ENCODE measurements around the gene ENTHD1. TPM values are rescaled to one million over a fixed set of nuclear protein-coding genes. Genes with fewer than 3 reads are reported as not detected.

Gene ENTHD1
- total RNA-seq, 1 experiment from 2014 or later: not detected

DNA sequence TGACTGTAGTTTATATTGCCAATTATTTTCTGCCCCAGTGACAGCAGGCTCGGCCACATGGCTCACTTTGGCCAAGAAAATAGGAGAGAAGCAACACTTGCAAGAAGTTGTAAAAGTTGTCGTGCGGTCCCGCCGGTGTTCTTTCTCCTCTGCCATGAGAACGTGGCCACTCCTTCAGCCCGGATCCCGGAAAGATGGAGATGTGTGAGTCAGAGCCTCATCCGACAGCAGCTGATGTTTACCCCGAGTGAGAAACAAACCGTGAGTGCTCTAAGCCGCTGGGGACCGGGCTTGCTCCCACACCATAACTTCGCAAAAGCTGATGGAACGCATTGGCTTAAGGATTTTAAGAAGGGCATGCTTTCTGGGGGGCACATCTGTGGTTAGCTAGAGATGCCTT is 166.0 kb downstream of the ENTHD1 start:
- no peak overlapping the region for H4K5ac ChIP-seq (ENCODE audit: insufficient read length, low read depth, low read length)
- H3K9me3 Mint-ChIP-seq: no peaks in the 10 kb centered on the region
- H4K91ac ChIP-seq (ENCODE audit: insufficient read length, low read depth, low read length): no peak overlapping the region
- no peaks in the 10 kb centered on the region for H3K79me1 ChIP-seq (ENCODE audit: insufficient read depth, low read depth, low read length, poor library complexity, severe bottlenecking)
- no peaks in the 10 kb centered on the region; the same call in 1 of the 2 replicates for H3K4me1 ChIP-seq (ENCODE audit: insufficient read depth, low read length)
- no peak overlapping the region for H3K27ac ChIP-seq (ENCODE audit: insufficient read length, low read depth, low read length)
- no peak overlapping the region for H2AFZ ChIP-seq (ENCODE audit: low read length)
- H3K9ac ChIP-seq (ENCODE audit: extremely low read depth, insufficient read length, low read length): no peak overlapping the region
- H2BK120ac ChIP-seq (ENCODE audit: low read depth, low read length, poor library complexity, severe bottlenecking): no peak overlapping the region
- no peak for DNase-seq
- H3K4me1 Mint-ChIP-seq: peaks cover 10 to 21% of the 10 kb centered on the region in 2 experiments
- H3K4ac ChIP-seq (ENCODE audit: low read depth, low read length): no peak overlapping the region
- no peak overlapping the region for H4K8ac ChIP-seq (replicated peaks; ENCODE audit: insufficient read length, low read depth, low read length)
- no peak overlapping the region for H3K4me2 ChIP-seq (ENCODE audit: insufficient read depth, insufficient read length, low read length)
- TF ChIP-seq, protein P1, sequence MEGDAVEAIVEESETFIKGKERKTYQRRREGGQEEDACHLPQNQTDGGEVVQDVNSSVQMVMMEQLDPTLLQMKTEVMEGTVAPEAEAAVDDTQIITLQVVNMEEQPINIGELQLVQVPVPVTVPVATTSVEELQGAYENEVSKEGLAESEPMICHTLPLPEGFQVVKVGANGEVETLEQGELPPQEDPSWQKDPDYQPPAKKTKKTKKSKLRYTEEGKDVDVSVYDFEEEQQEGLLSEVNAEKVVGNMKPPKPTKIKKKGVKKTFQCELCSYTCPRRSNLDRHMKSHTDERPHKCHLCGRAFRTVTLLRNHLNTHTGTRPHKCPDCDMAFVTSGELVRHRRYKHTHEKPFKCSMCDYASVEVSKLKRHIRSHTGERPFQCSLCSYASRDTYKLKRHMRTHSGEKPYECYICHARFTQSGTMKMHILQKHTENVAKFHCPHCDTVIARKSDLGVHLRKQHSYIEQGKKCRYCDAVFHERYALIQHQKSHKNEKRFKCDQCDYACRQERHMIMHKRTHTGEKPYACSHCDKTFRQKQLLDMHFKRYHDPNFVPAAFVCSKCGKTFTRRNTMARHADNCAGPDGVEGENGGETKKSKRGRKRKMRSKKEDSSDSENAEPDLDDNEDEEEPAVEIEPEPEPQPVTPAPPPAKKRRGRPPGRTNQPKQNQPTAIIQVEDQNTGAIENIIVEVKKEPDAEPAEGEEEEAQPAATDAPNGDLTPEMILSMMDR (conservative IDR thresholded peaks at IDR 0.05): no peak
- H3K18ac ChIP-seq (ENCODE audit: insufficient read length, low read depth, low read length): no peak overlapping the region
- no peaks in the 10 kb centered on the region for H3K27me3 ChIP-seq (ENCODE audit: insufficient read depth, low read length)
- H3K79me2 ChIP-seq (ENCODE audit: insufficient read depth, low read length): no peaks in the 10 kb centered on the region
- peaks cover 11% of the 10 kb centered on the region for H3K27me3 Mint-ChIP-seq (ENCODE audit: low read depth)
- no peak overlapping the region for H2AK5ac ChIP-seq (ENCODE audit: insufficient read length, low read length)
- H3K56ac ChIP-seq (ENCODE audit: insufficient read length, low read depth, low read length): no peak overlapping the region
- no peaks in the 10 kb centered on the region for H3K36me3 Mint-ChIP-seq (ENCODE audit: insufficient read depth in 1 of 3, low read depth in 3 of 3)
- H3K9me3 ChIP-seq (ENCODE audit: control insufficient read depth, low read depth, low read length): no peaks in the 10 kb centered on the region
- H2BK20ac ChIP-seq (ENCODE audit: low read depth, low read length, poor library complexity, severe bottlenecking): no peak overlapping the region
- no peak overlapping the region for H3K23ac ChIP-seq (ENCODE audit: insufficient read length, low read depth, low read length)
- no peak overlapping the region for H2BK15ac ChIP-seq (ENCODE audit: low read depth, low read length)
- no peaks in the 10 kb centered on the region for H3K23me2 ChIP-seq (ENCODE audit: insufficient read length, low read depth, low read length, poor library complexity, severe bottlenecking)
- H2BK12ac ChIP-seq (ENCODE audit: insufficient read length, low read depth, low read length): no peak overlapping the region
- no peak overlapping the region; the same call in 1 of the 2 replicates for H3K14ac ChIP-seq (ENCODE audit: insufficient read depth, low read length)
- no peak overlapping the region for H2BK5ac ChIP-seq (ENCODE audit: insufficient read length, low read length)
- no peaks in the 10 kb centered on the region for H4K20me1 ChIP-seq (ENCODE audit: control insufficient read depth, insufficient read depth, insufficient read length)
- no CpG with 5 or more reads among the region's 15 CpGs for WGBS (ENCODE audit: extremely low coverage, insufficient read length, low lambda C conversion rate)
- H3K4me3 Mint-ChIP-seq: no peak overlapping the region
- H3T11ph ChIP-seq (ENCODE audit: low read length): no peak overlapping the region
- H3K27ac Mint-ChIP-seq: no peak overlapping the region
